Spinal cord (tissue), 10 donors: ENCODE results near the gene CACNG4. TPM values are rescaled to one million over a fixed set of nuclear protein-coding genes. Genes with fewer than 3 reads are reported as not detected.

Experiments used
- DNase-seq, 6 donors: peaks; one replicate each; pipeline versions ENCODE4 v3.0.0 to v3.0.0-alpha.2; 2013 to 2015; ENCODE audit warnings: low spot score in 6 of 6, low read depth in 4 of 6
- H3K27ac ChIP-seq: one replicate; pipeline ENCODE4 v1.5.1; 2013; ENCODE audit warnings: low read depth, low read length, control low read depth
- H3K27me3 ChIP-seq: one replicate; pipeline ENCODE4 v1.6.1; 2013; ENCODE audit warnings: low read length; ENCODE audit not compliant: control insufficient read depth, insufficient read depth
- H3K36me3 ChIP-seq: one replicate; pipeline ENCODE4 v1.6.1; 2013; ENCODE audit warnings: low read length; ENCODE audit not compliant: control insufficient read depth, insufficient read depth
- H3K4me1 ChIP-seq: one replicate; pipeline ENCODE4 v1.6.1; 2013; ENCODE audit warnings: low read length; ENCODE audit not compliant: control insufficient read depth, insufficient read depth
- H3K4me3 ChIP-seq: one replicate; pipeline ENCODE4 v1.5.1; 2013; ENCODE audit warnings: low read depth, low read length, control low read depth
- H3K9me3 ChIP-seq: one replicate; pipeline ENCODE4 v1.6.1; 2013; ENCODE audit warnings: low read length; ENCODE audit not compliant: control insufficient read depth, insufficient read depth
- WGBS: methylation state at CpG from one replicate; pipeline ENCODE4 v1.1.5; 2013; ENCODE audit warnings: missing lambda C conversion rate; ENCODE audit not compliant: insufficient coverage; 5-methylcytosine and 5-hydroxymethylcytosine counted together
- polyA plus RNA-seq, 2 donors: library from polyadenylated mRNA; unstranded; fragments of 120-200 nt; gene quantifications; one replicate each; pipeline ENCODE4 v1.2.1, GENCODE V29; 2013; ENCODE audit not compliant: insufficient read length in 2 of 2
- total RNA-seq, 2 donors: library from RNA; depleted of rRNA in 1 of 2; stranded (reverse); fragments of 120-200 nt in 1 of 2; fragments of >200 nt in 1 of 2; gene quantifications; one replicate each; pipeline versions ENCODE4 v1.2.3 to v1.2.4, GENCODE V29; 2013 to 2014
- donor health status: healthy.

CACNG4 gene
- total and polyA plus RNA-seq, 4 donors: 19.7 to 161 (median 86.1) TPM

- no peaks in the 10 kb centered on the region for H3K27me3 ChIP-seq
- H3K36me3 ChIP-seq: peaks cover 7% of the 10 kb centered on the region
- no peak for DNase-seq
- WGBS: 49% methylated on average over 3 of the region's 7 CpGs
- no peak overlapping the region for H3K27ac ChIP-seq
- H3K4me1 ChIP-seq: no peaks in the 10 kb centered on the region
- H3K9me3 ChIP-seq: no peaks in the 10 kb centered on the region
- H3K4me3 ChIP-seq: no peak overlapping the region
These were observed 77.0 kb downstream of the CACNG4 start for GRCh38 chr17:67041531-67041930.

DNA sequence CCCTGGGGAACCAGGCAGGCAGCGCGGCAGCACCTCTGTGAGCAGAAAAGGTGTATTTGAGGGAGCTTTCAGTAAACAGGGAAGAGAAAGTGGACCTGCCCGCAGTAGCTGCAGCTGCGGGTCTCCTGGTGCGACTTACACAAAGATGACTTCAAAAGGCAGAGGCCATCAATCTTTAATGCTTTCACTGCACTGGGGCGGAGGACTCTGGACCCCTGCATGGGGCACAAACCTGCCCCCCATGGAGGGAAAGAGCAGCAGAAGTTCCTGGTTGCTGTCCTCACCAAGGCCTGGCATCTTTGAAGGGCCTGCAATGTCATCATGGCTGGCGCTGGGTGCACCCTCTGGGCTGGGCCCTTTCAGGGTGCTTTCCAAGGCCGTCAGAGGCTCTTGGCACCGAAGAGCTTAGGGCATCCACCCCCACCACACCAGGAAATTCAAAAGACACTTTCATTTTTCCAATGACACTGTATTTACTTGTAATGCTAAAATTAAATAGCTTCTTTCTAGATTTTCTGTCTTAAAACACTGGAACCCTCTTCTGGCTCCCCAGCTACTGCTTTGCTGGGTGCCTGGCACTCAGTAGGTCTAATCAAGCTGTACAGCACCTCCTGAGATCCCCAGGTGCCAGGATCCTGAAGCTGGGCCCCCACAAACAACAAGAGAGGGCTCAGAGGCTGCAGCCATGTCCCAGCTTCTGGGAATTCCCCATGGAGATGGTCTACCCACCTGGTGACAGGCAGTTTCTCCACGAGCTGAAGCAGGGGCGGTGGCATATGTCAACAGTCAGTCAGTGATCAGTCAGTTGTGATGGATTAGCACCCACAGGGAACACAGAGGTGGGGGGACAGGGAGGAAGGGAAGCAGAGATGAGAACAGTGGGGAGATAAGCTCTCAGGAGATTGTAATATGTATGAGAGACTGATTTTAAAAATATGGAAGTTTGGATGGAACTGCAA is 77.7 kb downstream of the CACNG4 start:
- H3K27me3 ChIP-seq: no peaks in the 10 kb centered on the region
- H3K4me1 ChIP-seq: no peaks in the 10 kb centered on the region
- H3K36me3 ChIP-seq: peaks cover 7% of the 10 kb centered on the region
- 45% methylated on average over 8 of the region's 11 CpGs for WGBS
- no peak overlapping the region for H3K4me3 ChIP-seq
- H3K27ac ChIP-seq: no peak overlapping the region
- DNase-seq: no peak
- H3K9me3 ChIP-seq: no peaks in the 10 kb centered on the region

- Histone ChIP-seq H3K36me3 (peaks cover 7% of the 10 kb centered on the region), H3K27me3 (no peaks in the 10 kb centered on the region), H3K4me3 (no peak overlapping the region), H3K9me3 (peaks cover 1% of the 10 kb centered on the region), H3K27ac (no peak overlapping the region), H3K4me1 (no peaks in the 10 kb centered on the region)
- 74% methylated on average over 12 of the region's 12 CpGs for WGBS
- no peak for DNase-seq
These were observed 78.8 kb downstream of the CACNG4 start for GRCh38 chr17:67043283-67043682.

DNA sequence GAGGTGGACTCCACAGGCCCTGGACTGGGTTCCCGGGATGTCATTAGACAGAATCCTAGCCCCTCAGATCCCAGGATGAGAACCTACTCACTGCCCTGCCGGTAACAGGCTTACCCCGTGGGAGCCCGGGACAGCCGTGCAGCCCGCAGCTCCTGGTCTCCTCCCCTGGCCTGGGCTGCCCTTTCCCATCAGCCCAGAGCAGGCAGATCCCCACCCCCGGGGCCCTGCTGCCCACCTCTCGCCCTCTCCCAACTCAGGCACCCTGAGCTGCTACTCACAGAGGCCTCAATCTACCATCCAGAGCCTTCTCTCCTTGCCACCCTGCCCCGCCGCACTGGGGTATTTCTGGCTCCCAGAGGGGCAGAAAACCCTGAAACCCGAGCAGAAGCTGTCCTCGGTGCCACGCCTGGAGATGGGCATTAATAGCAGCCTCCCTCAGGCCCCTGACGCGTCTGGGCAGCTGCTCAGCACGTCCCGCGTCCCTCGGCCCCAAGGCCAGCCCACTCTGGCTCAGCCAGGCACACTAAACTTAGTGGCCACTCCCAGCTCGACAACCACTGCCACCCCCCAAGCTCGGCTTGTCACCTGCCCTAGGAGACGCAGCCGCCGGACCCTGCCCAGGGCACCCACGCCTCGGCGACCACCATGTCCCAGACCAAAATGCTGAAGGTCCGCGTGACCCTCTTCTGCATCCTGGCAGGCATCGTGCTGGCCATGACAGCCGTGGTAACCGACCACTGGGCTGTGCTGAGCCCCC is 79.7 kb downstream of the CACNG4 start, which contains the start of gene CACNG1:
TSS of gene CACNG1 (plus strand) at position 539 of the 757 bp plus-strand sequence. CDS start at position 646, 107 bp downstream.
- H3K9me3 ChIP-seq: peaks cover 8% of the 10 kb centered on the region
- no peak within 1 kb of the TSS for H3K27ac ChIP-seq
- no peaks in the 10 kb centered on the region for H3K27me3 ChIP-seq
- DNase-seq: no peak
- 87% methylated on average over 32 of the region's 32 CpGs for WGBS
- no peaks in the 10 kb centered on the region for H3K4me1 ChIP-seq
- H3K4me3 ChIP-seq: no peak within 1 kb of the TSS
- peaks cover 7% of the 10 kb centered on the region for H3K36me3 ChIP-seq

- Histone ChIP-seq H3K27ac (no peak overlapping the region), H3K27me3 (no peaks in the 10 kb centered on the region), H3K36me3 (peaks cover 7% of the 10 kb centered on the region), H3K4me1 (no peaks in the 10 kb centered on the region), H3K9me3 (peaks cover 10% of the 10 kb centered on the region), H3K4me3 (no peak overlapping the region)
- 90% methylated on average over 3 of the region's 5 CpGs for WGBS
- no peak for DNase-seq
These were observed 80.4 kb downstream of the CACNG4 start for GRCh38 chr17:67044940-67045339.

DNA sequence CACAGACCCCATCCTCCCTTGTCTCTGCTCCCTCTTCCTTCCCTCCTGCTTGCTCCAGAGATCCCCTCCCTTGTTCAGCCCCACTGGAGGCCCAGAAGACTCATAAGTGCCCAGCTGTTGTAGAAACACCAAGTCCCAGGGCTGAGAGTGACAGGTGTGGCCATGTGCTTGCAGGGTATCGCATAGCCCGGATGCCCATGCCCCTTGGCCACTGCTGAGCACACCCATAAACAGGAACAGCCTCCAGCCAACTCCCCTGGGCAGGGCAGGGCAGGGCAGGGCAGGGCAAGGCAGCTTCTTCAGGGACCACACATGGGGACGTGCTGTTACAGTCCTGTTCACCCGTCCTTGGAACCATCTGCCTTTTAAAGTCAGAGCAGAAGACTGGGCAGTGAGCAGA is 81.9 kb downstream of the CACNG4 start:
- no peaks in the 10 kb centered on the region for H3K27me3 ChIP-seq
- no peak overlapping the region for H3K4me3 ChIP-seq
- H3K4me1 ChIP-seq: no peaks in the 10 kb centered on the region
- peaks cover 7% of the 10 kb centered on the region for H3K36me3 ChIP-seq
- WGBS: 92% methylated on average over 4 of the region's 4 CpGs
- H3K27ac ChIP-seq: no peak overlapping the region
- peaks cover 10% of the 10 kb centered on the region for H3K9me3 ChIP-seq
- DNase-seq: no peak

- peaks cover 10% of the 10 kb centered on the region for H3K9me3 ChIP-seq
- no peaks in the 10 kb centered on the region for H3K4me1 ChIP-seq
- DNase-seq: no peak
- no CpG with 5 or more reads among the region's 1 CpG for WGBS
- no peak overlapping the region for H3K4me3 ChIP-seq
- no peaks in the 10 kb centered on the region for H3K27me3 ChIP-seq
- H3K27ac ChIP-seq: no peak overlapping the region
- H3K36me3 ChIP-seq: peaks cover 7% of the 10 kb centered on the region
These were observed 82.9 kb downstream of the CACNG4 start for GRCh38 chr17:67047382-67047781.

DNA sequence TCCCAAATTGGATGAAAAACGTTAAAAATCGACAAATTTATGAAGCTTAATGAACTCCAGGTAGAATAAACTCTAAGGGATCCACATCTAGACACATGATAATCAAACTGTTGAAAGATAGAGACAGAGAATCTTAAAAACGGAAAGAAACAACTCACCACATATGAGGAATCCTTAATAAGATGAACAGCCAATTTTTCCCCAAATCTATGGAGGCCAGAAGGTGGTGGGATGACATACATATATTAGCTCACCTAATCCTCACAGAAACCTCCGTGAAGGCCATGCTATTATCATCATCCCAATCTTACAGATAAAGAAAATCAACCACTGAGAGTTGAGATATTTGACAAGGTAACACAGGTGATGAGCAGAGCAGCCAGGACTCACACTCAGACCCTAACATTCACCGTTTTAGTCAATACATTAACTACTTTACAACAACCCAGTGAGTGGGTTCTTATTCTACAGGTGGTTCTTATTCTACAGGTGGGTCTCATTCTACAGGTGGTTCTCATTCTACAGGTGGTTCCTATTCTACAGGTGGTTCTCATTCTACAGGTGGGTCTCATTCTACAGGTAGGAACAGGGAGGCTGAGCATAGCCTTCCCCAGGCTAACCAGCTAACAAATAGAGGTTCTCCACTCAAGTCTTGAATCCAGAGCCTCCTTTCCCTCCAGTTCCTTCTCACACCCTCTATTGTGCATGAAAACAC is 84.7 kb downstream of the CACNG4 start:
- no CpG with 5 or more reads among the region's 5 CpGs for WGBS
- Histone ChIP-seq H3K4me1 (peaks cover 3% of the 10 kb centered on the region), H3K4me3 (no peak overlapping the region), H3K9me3 (peaks cover 10% of the 10 kb centered on the region), H3K27ac (no peak overlapping the region), H3K36me3 (peaks cover 3% of the 10 kb centered on the region), H3K27me3 (no peaks in the 10 kb centered on the region)
- no peak for DNase-seq

- no peaks in the 10 kb centered on the region for H3K36me3 ChIP-seq
- no CpG with 5 or more reads among the region's 1 CpG for WGBS
- no peak overlapping the region for H3K27ac ChIP-seq
- no peak overlapping the region for H3K4me3 ChIP-seq
- H3K4me1 ChIP-seq: peaks cover 4% of the 10 kb centered on the region
- no peaks in the 10 kb centered on the region for H3K27me3 ChIP-seq
- H3K9me3 ChIP-seq: peaks cover 10% of the 10 kb centered on the region
- no peak for DNase-seq
These were observed 85.6 kb downstream of the CACNG4 start for GRCh38 chr17:67050066-67050465.
